SU-DHL-6 (cell line): ENCODE results near the gene SMARCD2.

Experiments
- H2AFZ ChIP-seq: fragments of 200-600 bp; sonication (generic); 2 replicates; pipeline ENCODE4 v1.6.1; 2014; ENCODE audit warnings: low read depth, mild to moderate bottlenecking, moderate library complexity, mixed read lengths, antibody characterized with exemption, low read length; ENCODE audit not compliant: severe bottlenecking
- H3F3A ChIP-seq: fragments of 200-600 bp; shearing (Covaris generic); 2 replicates; pipeline ENCODE4 v1.6.0; 2016; ENCODE audit warnings: antibody characterized with exemption, mild to moderate bottlenecking; ENCODE audit not compliant: insufficient read depth
- H3K27ac ChIP-seq: fragments of 200-600 bp; sonication (generic); 2 replicates; pipeline ENCODE4 v1.5.1; 2016; ENCODE audit warnings: low read depth, mild to moderate bottlenecking, low read length, moderate library complexity, mixed read lengths
- H3K27me3 ChIP-seq: fragments of 200-600 bp; sonication (generic), shearing (Covaris generic); 2 replicates; pipeline ENCODE4 v1.6.0; 2014; ENCODE audit warnings: mild to moderate bottlenecking, low read length
- H3K36me3 ChIP-seq: fragments of 200-600 bp; sonication (generic); 2 replicates; pipeline ENCODE4 v1.6.1; 2014; ENCODE audit warnings: mild to moderate bottlenecking, low read length, mixed read lengths
- H3K4me2 ChIP-seq: fragments of 300-600, 200-600 bp; shearing (Covaris generic), sonication (generic); 2 replicates; pipeline ENCODE4 v1.6.0; 2014; ENCODE audit warnings: low read length, low read depth, mild to moderate bottlenecking; ENCODE audit not compliant: poor library complexity, severe bottlenecking
- H3K4me3 ChIP-seq: fragments of 200-600 bp; sonication (generic); 2 replicates; pipeline ENCODE4 v1.5.1; 2014; ENCODE audit warnings: antibody characterized with exemption, low read length, mild to moderate bottlenecking, mixed read lengths; ENCODE audit not compliant: insufficient read depth, poor library complexity, severe bottlenecking
- H3K79me2 ChIP-seq: fragments of 200-600 bp; sonication (generic); 2 replicates; pipeline ENCODE4 v1.6.1; 2014; ENCODE audit warnings: mild to moderate bottlenecking, low read length, moderate library complexity; ENCODE audit not compliant: insufficient read depth
- H3K9ac ChIP-seq: fragments of 200-600 bp; sonication (generic); 2 replicates; pipeline ENCODE4 v1.7.0; 2014; ENCODE audit warnings: mild to moderate bottlenecking, low read length
- H3K9me2 ChIP-seq: fragments of 200-600 bp; sonication (generic); replicated peaks from 2 replicates; pipeline ENCODE4 v1.6.1; 2014; ENCODE audit warnings: low read length; ENCODE audit not compliant: insufficient read depth
- H3K9me3 ChIP-seq: fragments of 200-600 bp; sonication (generic); 2 replicates; pipeline ENCODE4 v1.6.1; 2014; ENCODE audit warnings: low read length, mixed read lengths; ENCODE audit not compliant: insufficient read depth
- H4K20me1 ChIP-seq: fragments of 200-600 bp; sonication (generic); 2 replicates; pipeline ENCODE4 v1.6.1; 2014; ENCODE audit warnings: low read depth, mild to moderate bottlenecking, antibody characterized with exemption, low read length, moderate library complexity, mixed read lengths
- CTCF ChIP-seq: fragments of 200-600 bp; sonication (generic); IDR thresholded peaks from one replicate; pipeline ENCODE4 v1.5.1; 2017; ENCODE audit warnings: antibody characterized with exemption, mild to moderate bottlenecking, low read length, moderate library complexity; ENCODE audit not compliant: insufficient read depth, poor library complexity, severe bottlenecking
- EZH2phosphoT487 ChIP-seq: fragments of 200-600 bp; sonication (generic), shearing (Covaris generic); conservative IDR thresholded peaks from 2 replicates; pipeline ENCODE4 v1.6.1; 2018; ENCODE audit warnings: mild to moderate bottlenecking, antibody characterized with exemption, low read length, moderate library complexity, mixed read lengths

The SMARCD2 gene

GRCh38 chr17:63842173-63842539, 329 bp downstream of the SMARCD2 start:
- Histone ChIP-seq H3K79me2 (peaks cover 49% of the 10 kb centered on the region), H3K27ac (peak overlapping the region; percentile 79)

GRCh38 chr17:63841350-63842172, 924 bp downstream of the SMARCD2 start:
- Histone ChIP-seq H3K27me3 (no peaks in the 10 kb centered on the region), H3K27ac (peak overlapping the region; percentile 79), H3K36me3 (no peaks in the 10 kb centered on the region), H3F3A (peaks cover 17% of the 10 kb centered on the region), H3K9ac (peak overlapping the region; percentile 91), H4K20me1 (no peaks in the 10 kb centered on the region; the same call in 1 of the 2 replicates), H3K9me3 (no peaks in the 10 kb centered on the region), H3K79me2 (peaks cover 55% of the 10 kb centered on the region), H2AFZ (no peak overlapping the region), H3K4me2 (peak overlapping the region; percentile 88), H3K9me2 (no peaks in the 10 kb centered on the region), H3K4me3 (peak overlapping the region; percentile 83)
- TF ChIP-seq CTCF (no peak), EZH2phosphoT487 (no peak)

More at GRCh38 chr17:63842173-63842539, 329 bp downstream of the SMARCD2 start:
- H3K4me3 ChIP-seq: peak overlapping the region; percentile 83
- peaks cover 17% of the 10 kb centered on the region for H3F3A ChIP-seq
- H3K9me2 ChIP-seq: no peaks in the 10 kb centered on the region
- H3K4me2 ChIP-seq: peak overlapping the region; percentile 88
- no peaks in the 10 kb centered on the region for H3K27me3 ChIP-seq
- no peaks in the 10 kb centered on the region for H3K36me3 ChIP-seq
- peak overlapping the region; percentile 91 for H3K9ac ChIP-seq
- no peaks in the 10 kb centered on the region; the same call in 1 of the 2 replicates for H4K20me1 ChIP-seq
- no peaks in the 10 kb centered on the region for H3K9me3 ChIP-seq
- no peak overlapping the region for H2AFZ ChIP-seq
- TF ChIP-seq CTCF (no peak), EZH2phosphoT487 (no peak)

GRCh38 chr17:63840591-63841349, 1.7 kb downstream of the SMARCD2 start:
- H3K27ac ChIP-seq: peak overlapping the region; percentile 79
- peaks cover 57% of the 10 kb centered on the region for H3K79me2 ChIP-seq
- no peak for TF ChIP-seq CTCF
- no peak for TF ChIP-seq EZH2phosphoT487
- H3K9ac ChIP-seq: peak overlapping the region; percentile 91
- no peaks in the 10 kb centered on the region; the same call in 1 of the 2 replicates for H4K20me1 ChIP-seq
- no peaks in the 10 kb centered on the region for H3K27me3 ChIP-seq
- H3K36me3 ChIP-seq: no peaks in the 10 kb centered on the region
- H2AFZ ChIP-seq: no peak overlapping the region
- peaks cover 17% of the 10 kb centered on the region for H3F3A ChIP-seq
- peak overlapping the region; percentile 83 for H3K4me3 ChIP-seq
- peak overlapping the region; percentile 88 for H3K4me2 ChIP-seq
- no peaks in the 10 kb centered on the region for H3K9me3 ChIP-seq
- H3K9me2 ChIP-seq: no peaks in the 10 kb centered on the region
